Fibroblast of peridontal ligament (primary cell): ENCODE measurements around the gene FGD3.

ENCODE experiments used
- DNase-seq: peaks from one replicate; pipeline ENCODE4 v3.0.0-alpha.2; 2010; ENCODE audit errors: extremely low read depth

Gene FGD3

DNA sequence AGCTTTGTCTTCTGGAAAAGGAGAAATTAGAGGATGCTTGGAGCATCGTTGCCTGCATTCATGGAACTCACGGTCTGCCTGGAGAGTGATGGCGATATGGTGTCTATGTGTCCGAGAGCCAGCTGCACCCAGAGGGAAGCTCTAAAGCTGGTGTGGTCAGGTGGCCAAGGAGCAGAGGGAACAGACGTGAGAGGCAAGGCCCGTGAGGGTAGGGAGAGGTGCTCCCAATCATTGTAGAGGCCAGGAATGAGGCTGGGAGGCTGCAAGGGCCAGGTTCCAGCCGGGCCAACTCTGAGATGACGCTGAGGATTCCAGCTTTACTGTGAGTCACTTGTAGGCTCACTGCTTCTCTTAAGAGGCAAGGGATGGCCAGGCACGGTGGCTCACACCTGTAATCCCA is 7.6 kb downstream of the FGD3 start:
- no peak for DNase-seq

- no peak for DNase-seq
Observed at GRCh38 chr9:92960561-92961290, 13.4 kb downstream of the FGD3 start.

- DNase-seq = no peak
Observed at GRCh38 chr9:92961627-92962302, 14.4 kb downstream of the FGD3 start.

DNA sequence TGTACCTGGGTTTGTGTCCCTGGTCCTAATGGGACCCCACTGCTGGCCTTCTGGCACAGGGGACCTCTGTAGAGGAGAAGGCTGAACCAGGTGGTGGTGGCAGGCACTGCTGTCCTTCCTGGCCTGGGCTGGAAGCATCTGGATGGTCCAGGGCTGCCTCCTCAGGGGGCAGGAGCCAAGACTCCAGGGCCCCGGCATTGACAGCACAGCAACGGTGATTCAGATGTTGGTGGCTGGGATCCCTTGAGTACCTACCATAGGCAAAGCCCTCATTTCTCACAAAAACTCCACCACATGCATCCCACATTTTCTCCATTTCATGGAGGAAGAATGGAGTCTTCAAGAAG is 15.0 kb downstream of the FGD3 start:
- DNase-seq = no peak

- no peak for DNase-seq
Observed at GRCh38 chr9:92962846-92963245, 15.5 kb downstream of the FGD3 start.

- no peak for DNase-seq
Observed at GRCh38 chr9:92963831-92964606, 16.7 kb downstream of the FGD3 start.

DNA sequence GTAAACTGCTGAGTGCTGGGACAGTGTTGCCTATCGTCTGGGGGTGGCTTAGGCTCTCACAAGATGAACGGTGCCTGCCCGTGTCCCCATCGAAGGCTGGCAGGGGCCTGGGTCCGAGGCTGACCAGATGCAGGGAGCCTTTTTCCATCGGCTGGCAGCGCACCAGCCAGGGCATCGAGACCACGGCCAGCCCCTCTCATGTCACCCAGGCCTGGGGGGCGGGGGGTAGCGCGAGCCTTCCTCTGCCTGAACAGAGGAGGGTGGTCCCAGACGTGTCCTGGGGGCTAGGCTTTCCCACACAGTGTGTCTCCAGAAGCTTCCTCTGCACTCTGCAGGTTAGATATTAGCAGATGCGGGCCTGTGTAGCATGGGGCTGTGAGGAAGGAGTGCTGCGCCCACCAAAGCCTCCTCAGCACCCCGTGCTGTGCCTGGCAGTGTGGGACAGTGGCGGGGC is 17.3 kb downstream of the FGD3 start:
- no peak for DNase-seq

DNA sequence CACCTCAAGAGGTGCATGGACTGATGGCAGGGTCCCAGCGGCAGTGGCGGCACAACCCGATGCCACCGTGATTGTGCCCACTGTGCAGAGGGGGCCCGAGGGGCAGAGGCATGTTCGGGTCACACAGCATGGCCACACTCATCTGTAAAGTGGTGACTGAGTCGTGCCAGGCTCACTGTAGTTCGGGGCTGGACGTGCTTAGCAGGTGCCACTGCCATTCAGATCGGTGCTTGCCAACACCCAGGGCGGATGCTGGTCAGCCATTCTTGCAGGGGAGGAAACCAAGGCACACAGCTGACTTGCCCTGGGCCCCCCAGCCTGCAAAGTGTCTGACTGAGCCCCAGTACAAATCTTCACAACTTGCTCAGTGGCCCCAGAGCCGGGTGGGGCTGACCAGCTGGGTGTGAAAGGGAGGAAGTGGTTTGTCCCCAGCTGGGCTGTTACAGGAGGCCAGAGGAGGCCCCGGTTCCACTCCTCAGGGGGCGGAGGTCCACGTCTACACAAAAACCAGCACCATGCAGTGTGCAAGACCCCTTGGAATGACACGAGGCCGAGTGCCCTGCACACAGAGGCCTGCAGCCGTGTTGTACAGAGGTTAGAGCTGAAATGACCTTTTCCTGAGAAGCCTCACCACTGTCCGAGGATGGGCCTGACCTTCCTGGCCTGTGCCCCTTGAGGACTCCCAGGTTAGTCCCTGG is 17.9 kb downstream of the FGD3 start:
- DNase-seq = no peak

- no peak for DNase-seq
Observed at GRCh38 chr9:92965759-92966517, 18.6 kb downstream of the FGD3 start.

DNA sequence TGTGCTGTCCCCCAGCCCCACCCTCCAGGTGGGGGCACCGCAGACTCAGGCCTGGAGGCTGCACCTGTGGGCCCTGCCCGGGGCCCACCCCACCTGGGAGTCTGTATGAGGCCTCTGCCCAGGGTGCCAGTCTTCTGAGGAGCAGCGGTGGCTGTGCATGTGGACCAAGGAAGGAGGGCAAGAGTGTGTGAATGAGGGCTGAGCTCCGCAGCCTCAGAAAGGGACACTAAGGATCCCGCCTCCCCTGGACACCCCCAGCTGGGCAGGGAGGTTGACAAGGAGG is 19.1 kb downstream of the FGD3 start:
- DNase-seq = no peak

DNA sequence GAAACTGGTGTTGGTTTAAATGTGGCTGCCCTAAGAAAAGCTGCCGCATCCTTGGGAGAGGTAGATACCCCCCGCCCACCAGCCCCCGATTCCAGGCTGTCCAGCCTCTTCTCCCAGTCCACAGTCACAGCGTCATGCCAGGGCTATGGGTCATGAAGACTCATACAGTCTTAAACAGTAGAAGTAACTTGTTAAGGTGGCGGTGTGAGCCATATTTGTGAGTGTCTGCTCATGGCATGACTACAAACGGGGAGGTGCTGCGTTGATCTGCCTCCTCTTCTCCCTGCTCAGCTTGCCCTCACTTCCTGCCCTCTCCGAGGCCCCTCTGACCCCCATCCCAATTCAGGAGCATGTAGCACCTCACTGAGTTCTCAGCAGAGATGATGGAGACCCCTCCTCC is 20.8 kb downstream of the FGD3 start:
- DNase-seq = no peak

DNA sequence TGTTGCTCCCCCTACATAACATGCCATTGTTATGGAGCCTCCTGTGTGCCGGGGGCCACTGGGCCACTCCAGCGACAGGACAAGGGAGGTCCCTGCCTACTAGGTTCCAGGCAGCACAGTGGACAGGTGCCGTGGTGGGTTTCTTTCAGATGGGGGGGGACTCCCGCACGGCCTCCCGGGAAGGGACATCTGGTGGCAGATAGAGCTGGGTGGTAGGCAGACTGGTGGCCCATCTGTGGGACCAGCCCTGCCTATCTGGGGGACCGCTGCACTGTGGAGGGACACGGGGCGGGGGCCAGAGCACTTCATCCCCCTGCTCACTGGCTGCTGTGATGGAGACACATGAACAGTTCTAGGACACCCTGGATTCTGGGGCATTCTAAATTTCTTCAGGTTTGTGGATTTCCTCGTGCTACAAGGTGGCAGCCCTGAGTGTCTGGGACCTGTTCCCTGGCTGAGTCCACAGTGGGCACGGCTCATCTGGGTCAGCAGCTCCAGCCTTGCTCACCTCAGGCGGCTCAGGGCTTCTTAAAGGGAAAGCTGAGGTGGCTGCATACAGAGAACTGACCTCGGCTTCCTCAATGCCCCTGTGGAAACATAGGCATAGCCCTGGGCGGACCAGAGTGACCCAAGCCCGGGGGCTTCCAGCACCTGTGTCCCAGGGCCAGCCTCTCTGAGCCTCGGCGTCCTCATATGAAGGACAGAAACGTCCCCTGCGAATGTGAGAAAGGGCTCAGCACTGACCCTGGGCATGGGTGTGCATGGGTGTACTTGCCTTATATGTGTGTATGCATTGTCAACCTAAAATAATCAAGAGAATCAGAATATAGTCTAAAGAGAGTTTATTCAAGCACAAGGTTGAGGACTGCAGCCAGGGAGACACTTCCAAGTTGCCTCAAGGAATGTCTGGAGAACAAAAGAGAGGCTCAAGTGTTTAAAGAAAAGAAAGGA is 22.5 kb downstream of the FGD3 start:
- no peak for DNase-seq

- peak; percentile 4 for DNase-seq
Observed at GRCh38 chr9:92970467-92970923, 23.2 kb downstream of the FGD3 start.

DNA sequence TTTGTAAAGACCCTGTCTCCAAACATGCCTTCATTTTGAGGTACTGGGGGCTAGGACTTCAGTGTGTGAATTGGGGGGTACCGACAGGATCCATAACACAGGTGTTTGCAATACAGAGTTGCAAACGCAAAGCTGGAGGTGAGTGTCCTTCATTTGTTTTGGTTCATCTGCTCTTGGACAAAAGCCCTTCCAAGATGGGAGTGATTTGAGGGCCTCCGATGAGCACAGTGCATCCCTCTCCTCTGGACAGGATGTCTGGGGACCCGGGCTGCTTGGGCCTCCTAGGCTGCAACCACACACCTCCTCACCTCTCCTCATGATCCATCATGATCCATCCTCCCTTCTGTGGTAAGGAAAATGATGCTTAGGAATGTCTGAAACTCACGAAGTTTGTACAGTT is 23.8 kb downstream of the FGD3 start:
- DNase-seq = no peak

GRCh38 chr9:92971776-92972175 is 24.5 kb downstream of the FGD3 start:
- DNase-seq = no peak

DNA sequence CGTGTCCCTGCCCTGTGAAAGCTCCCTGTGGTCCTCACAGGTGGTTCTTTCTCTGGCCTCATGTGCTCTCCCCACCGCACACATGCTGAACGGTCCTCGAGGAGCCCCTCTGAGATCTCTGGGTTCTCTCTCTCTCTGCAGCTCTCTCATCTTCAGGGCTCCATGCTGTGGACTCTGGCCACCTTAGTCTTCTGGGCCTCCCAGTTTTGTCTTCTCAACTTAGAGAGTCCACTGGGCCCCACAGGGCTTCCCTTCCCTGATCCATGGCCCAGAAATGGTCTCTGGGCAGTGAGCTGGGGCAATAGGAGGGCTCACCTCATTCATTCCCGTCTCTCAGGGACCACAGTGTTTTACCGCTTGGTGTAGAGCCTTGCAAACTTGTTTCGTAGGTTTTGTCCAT is 26.4 kb downstream of the FGD3 start:
- no peak for DNase-seq

GRCh38 chr9:92974161-92974661 is 26.9 kb downstream of the FGD3 start:
- DNase-seq = no peak

GRCh38 chr9:92974761-92975755 is 27.7 kb downstream of the FGD3 start:
- no peak for DNase-seq

DNA sequence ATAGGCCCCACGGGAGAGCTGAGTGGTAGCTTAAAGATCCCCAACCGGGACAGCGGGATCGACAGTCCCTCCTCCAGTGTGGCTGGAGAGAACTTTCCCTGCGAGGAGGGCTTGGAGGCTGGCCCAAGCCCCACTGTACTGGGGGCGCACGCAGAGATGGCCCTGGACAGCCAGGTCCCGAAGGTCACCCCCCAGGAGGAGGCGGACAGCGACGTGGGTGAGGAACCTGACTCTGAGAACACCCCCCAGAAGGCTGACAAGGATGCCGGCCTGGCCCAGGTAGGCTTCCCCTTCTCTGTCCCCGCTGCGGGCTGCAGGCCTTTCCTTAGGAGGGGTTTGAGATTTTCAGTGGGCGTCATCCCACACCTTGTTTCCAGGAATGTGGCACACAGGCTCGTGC is 29.1 kb downstream of the FGD3 start:
- no peak for DNase-seq
